Forelimb muscle (tissue), 1 donor: ENCODE data around the gene MYO10. TPM values are rescaled to one million over a fixed set of nuclear protein-coding genes. Genes with fewer than 3 reads are reported as not detected.
"Not testable (repeated sequence)": the region's sequence is repeated elsewhere in the genome, so short reads cannot be mapped to it uniquely, and the experiment has no call there.

Experiments
- DNase-seq: peaks from one replicate; pipeline ENCODE4 v3.0.0-alpha.2; 2013; ENCODE audit warnings: low read depth
- polyA plus RNA-seq: library from polyadenylated mRNA; unstranded; fragments of 120-200 nt; gene quantifications from one replicate; pipeline ENCODE4 v1.2.1, GENCODE V29; 2013; ENCODE audit not compliant: insufficient read length

MYO10 gene
- polyA plus RNA-seq, 1 donor = 27.2 TPM

DNA sequence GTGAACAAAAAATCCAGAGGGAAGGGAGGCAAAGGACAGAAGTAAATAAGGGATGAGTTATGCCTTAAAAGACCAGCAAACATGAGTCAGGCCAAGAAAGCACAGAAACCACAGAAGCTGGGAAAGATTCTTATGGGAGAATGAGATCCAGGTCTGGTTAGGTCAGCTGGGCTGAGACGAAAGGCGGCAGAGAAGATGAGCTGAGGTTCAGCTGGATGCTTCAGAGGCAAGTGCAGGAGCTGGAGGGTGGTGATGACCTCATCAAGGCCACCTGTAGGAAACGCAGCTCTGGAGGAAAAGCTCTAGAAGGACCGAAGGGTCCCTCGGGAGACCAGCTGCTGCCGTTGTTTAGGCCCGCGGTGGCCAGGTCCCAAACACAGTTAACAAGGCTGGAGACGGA is 152.0 kb downstream of the MYO10 start:
- DNase-seq = no peak

- no peak for DNase-seq
Measured at GRCh38 chr5:16781828-16782626, 154.1 kb downstream of the MYO10 start.

GRCh38 chr5:16780325-16780724 is 155.8 kb downstream of the MYO10 start:
- no peak for DNase-seq

- no peak for DNase-seq
Measured at GRCh38 chr5:16777432-16777831, 158.7 kb downstream of the MYO10 start.

- DNase-seq = no peak
Measured at GRCh38 chr5:16776611-16777251, 159.4 kb downstream of the MYO10 start.

- no peak for DNase-seq
Measured at GRCh38 chr5:16774806-16775205, 161.3 kb downstream of the MYO10 start.

DNA sequence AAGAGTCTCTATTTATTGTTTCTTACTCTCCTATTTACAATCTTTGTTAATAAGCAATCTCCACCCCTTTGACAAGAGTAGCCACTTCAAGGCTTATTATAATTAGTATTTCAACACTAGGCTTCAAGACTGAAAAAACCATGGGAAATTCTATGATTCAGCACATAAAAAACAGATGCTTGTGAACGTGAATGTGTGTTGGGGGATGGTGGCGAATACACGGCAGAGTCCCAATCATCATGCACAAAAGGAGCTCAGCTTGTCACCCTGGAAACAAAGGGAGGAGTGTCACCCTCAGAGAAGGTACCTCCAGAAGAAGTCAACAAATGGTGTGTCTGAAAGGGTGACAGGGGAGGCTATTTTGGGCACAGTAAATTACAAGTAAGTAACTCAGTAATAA is 162.1 kb downstream of the MYO10 start:
- DNase-seq = no peak

- no peak for DNase-seq
Measured at GRCh38 chr5:16772556-16772955, 163.5 kb downstream of the MYO10 start.

DNA sequence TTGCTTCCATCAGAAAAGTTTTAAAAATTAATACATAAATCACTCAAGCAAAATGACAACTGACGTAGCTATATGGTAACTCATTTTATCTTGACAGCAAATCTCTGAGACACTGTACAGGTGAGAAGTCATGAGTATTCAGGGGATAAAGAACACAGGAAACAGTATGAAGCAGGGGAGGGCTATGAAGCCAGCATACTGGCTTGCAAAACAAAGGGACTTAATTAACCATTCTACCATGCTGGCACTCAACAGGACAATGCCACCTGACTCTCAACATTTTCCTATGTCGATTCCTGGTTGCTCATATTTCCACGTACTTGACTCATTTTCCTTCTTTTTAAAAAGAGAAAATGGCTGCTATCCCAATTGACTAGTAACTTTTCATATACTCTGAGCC is 167.9 kb downstream of the MYO10 start:
- DNase-seq = no peak

DNA sequence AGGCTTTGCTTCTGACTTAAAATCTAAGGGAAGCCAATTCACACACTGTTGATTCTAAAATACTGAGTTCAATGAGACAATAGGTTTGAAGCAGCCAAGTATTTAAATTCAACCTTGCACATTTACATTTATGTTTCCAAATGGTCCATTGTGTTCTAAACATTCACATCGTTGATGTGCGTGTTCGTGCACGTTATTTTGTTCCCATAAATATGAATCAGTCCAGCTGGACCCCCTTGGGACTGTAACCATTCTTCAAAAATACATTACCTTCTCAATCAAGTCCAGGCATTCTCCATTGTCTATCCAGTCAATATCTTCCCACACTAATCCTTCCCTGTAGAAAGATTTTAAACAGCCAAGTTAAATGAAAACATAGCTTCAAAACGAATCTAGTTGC is 172.9 kb downstream of the MYO10 start:
- no peak for DNase-seq

- no peak for DNase-seq
Measured at GRCh38 chr5:16759147-16759773, 176.8 kb downstream of the MYO10 start.

GRCh38 chr5:16757989-16758501 is 178.0 kb downstream of the MYO10 start:
- DNase-seq = no peak

DNA sequence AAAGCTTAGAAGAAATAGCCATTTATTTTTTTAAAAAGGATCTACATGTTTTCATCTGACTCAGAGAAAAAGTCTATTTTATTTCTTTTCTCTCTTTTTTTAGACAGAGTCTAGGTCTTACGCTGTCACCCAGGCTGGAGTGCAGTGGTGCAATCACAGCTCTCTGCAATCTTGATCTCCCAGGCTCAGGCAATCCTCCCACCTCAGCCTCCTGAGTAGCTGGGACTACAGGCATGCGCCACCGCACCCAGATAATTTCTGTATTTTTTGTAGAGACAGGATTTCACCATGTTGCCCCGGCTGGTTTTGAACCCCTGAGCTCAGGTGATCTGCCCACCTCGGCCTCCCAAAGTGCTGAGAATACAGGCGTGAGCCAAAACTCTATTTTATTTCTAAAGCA is 178.5 kb downstream of the MYO10 start:
- not testable (repeated sequence) for DNase-seq

GRCh38 chr5:16757146-16757545 is 178.9 kb downstream of the MYO10 start:
- DNase-seq = no peak

DNA sequence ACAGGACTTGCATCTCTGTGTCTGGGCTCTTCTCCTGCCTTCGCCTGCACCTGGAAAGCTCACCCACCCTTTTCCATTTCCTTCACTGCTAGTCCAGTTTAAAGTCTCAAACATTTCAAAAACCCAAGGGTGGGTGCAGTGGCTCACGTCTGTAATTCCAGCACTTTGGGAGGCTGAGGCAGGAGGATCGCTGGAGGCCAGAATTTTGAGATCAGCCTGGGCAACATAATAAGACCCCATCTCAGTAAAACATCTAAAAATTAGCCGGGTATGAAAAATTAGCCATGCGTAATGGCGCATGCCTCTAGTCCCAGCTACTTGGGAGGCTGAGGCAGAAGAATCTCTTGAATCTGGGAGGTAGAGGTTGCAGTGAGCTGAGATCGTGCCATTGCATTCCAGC is 179.4 kb downstream of the MYO10 start:
- no peak for DNase-seq

- DNase-seq = no peak
Measured at GRCh38 chr5:16755641-16756040, 180.4 kb downstream of the MYO10 start.

- no peak for DNase-seq
Measured at GRCh38 chr5:16754601-16755000, 181.5 kb downstream of the MYO10 start.

GRCh38 chr5:16754086-16754485 is 182.0 kb downstream of the MYO10 start:
- DNase-seq = no peak

DNA sequence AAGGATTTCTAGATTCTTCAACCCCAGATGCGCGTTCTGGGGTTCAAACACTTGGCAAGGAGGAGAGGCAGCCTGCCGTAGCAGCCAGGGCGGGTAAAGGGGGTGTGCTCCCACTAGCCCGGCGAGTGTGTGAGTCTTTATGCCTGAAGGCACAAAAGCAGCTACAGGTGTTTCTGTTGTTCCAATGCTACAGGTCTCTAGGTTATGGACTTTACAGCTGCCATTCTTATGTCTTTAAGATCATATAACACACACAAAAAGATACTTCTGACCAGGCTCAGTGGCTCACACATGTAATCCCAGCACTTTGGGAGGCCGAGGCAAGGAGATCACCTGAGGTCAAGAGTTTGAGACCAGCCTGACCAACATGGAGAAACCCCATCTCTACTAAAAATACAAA is 185.6 kb downstream of the MYO10 start:
- no peak for DNase-seq

- no peak for DNase-seq
Measured at GRCh38 chr5:16749626-16750025, 186.5 kb downstream of the MYO10 start.

GRCh38 chr5:16744164-16744880 is 191.8 kb downstream of the MYO10 start:
- DNase-seq = no peak

DNA sequence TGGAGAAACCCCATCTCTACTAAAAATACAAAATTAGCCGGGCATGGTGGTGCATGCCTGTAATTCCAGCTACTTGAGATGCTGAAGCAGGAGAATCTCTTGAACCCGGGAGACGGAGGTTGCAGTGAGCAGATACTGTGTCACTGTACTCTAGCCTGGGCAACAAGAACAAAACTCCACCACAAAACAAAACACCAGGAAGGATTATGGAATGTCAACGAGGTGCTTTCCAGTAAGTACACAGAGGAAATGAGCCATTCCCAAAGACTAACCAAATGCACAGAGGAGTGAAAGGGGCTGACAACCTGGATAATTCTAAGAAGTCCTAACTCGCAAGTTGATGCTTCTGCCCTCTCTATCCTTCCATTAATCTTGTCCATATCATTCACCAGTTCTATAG is 193.2 kb downstream of the MYO10 start:
- DNase-seq = no peak
